K562 (cell line): ENCODE results near the gene ZCCHC3. TPM values are rescaled to one million over a fixed set of nuclear protein-coding genes. Genes with fewer than 3 reads are reported as not detected.

ENCODE experiments used
- CAMTA2 ChIP-seq: fragments of 250-450 bp; sonication (Bioruptor Pico); conservative IDR thresholded peaks from 2 replicates; pipeline ENCODE4 v1.5.1; 2022
- CREB1 ChIP-seq, 2 experiments: sonication (generic) in 1 of 2; formaldehyde crosslinking in 1 of 2; IDR thresholded peaks; 2 replicates each; pipeline versions ENCODE4 v1.6.1 to v1.8.0; 2012 to 2022; ENCODE audit warnings: inconsistent platforms in 1 of 2, mild to moderate bottlenecking in 1 of 2, missing genetic modification reagents in 1 of 2, moderate library complexity in 1 of 2
- FOXP1 ChIP-seq: sonication (generic); formaldehyde crosslinking; IDR thresholded peaks from 2 replicates; pipeline ENCODE4 v1.8.0; 2022; ENCODE audit warnings: mild to moderate bottlenecking, missing genetic modification reagents
- HNRNPH1 ChIP-seq: fragments of 200-400 bp; formaldehyde crosslinking; optimal IDR thresholded peaks from 2 replicates; pipeline ENCODE3; 2017; ENCODE audit warnings: low read depth, mild to moderate bottlenecking, low read length, moderate library complexity
- MCM7 ChIP-seq, 2 experiments: fragments of 450-650 bp; IDR thresholded peaks; 2 replicates each; pipeline ENCODE4 v1.6.1; 2016 to 2018
- MTA1 ChIP-seq: fragments of 450-650 bp; IDR thresholded peaks from 2 replicates; pipeline ENCODE4 v1.6.1; 2017; ENCODE audit warnings: borderline replicate concordance
- NCOA4 ChIP-seq: fragments of 450-650 bp; IDR thresholded peaks from 2 replicates; pipeline ENCODE4 v1.6.1; 2018; ENCODE audit warnings: mild to moderate bottlenecking; ENCODE audit not compliant: partially characterized antibody
- POLR2AphosphoS2 ChIP-seq: IDR thresholded peaks from 2 replicates; pipeline ENCODE4 v1.6.1; 2012; ENCODE audit warnings: low read length, improper control_type of control experiment
- POLR2G ChIP-seq: fragments of 200-400 bp; formaldehyde crosslinking; IDR thresholded peaks from 2 replicates; pipeline ENCODE4 v1.6.1; 2017; ENCODE audit warnings: low read depth, mild to moderate bottlenecking, antibody characterized with exemption, low read length, moderate library complexity
- PRMT5 ChIP-seq: sonication (generic); formaldehyde crosslinking; IDR thresholded peaks from 2 replicates; pipeline ENCODE4 v1.5.0; 2020; ENCODE audit warnings: missing genetic modification reagents
- SOX6 ChIP-seq: fragments of 450-650 bp; IDR thresholded peaks from 2 replicates; pipeline ENCODE4 v1.6.1; 2014; ENCODE audit warnings: mild to moderate bottlenecking
- ZEB2 ChIP-seq: fragments of 450-650 bp; IDR thresholded peaks from 2 replicates; pipeline ENCODE4 v1.6.1; 2016
- ZFX ChIP-seq: sonication (generic); formaldehyde crosslinking; IDR thresholded peaks from 2 replicates; pipeline ENCODE4 v1.8.0; 2022; ENCODE audit warnings: mild to moderate bottlenecking, missing genetic modification reagents, moderate library complexity
- ZNF655 ChIP-seq: fragments of 250-450 bp; sonication (Bioruptor Pico); IDR thresholded peaks from 2 replicates; pipeline ENCODE4 v1.5.0; 2021
- ZNF696 ChIP-seq: fragments of 250-450 bp; sonication (Bioruptor Pico); conservative IDR thresholded peaks from 2 replicates; pipeline ENCODE4 v1.4.0; 2020; ENCODE audit warnings: mild to moderate bottlenecking, moderate library complexity
- polyA plus RNA-seq, 8 experiments: library from polyadenylated mRNA; depleted of rRNA in 4 of 8; stranded (reverse) in 5 of 8; unstranded in 3 of 8; fragments of >200 nt; fragmentation: Nextera tagmentation in 2 of 8; fragmentation: Illumina TruSeq in 1 of 8; extraction: Ambion mirVana in 2 of 8; extraction: Trizol in 1 of 8; gene quantifications; 2 replicates each; pipeline versions ENCODE4 v1.2.1 to v1.2.3, GENCODE V29; 2011 to 2014; ENCODE audit warnings: inconsistent platforms in 1 of 8, missing spikeins in 1 of 8
- total RNA-seq, 7 experiments: library from RNA; depleted of rRNA in 6 of 7; stranded (reverse); fragments of >200 nt in 6 of 7; fragmentation: Illumina TruSeq in 2 of 7; extraction: Trizol in 2 of 7; gene quantifications; 2 replicates each; pipeline versions ENCODE4 v1.2.1 to v1.2.3, GENCODE V29; 2011 to 2021; ENCODE audit warnings: low replicate concordance in 1 of 7
- TF ChIP-seq, protein P1 (sequence below): sonication (generic); formaldehyde crosslinking; IDR thresholded peaks from 2 replicates; pipeline ENCODE4 v1.8.1; 2023; ENCODE audit warnings: mild to moderate bottlenecking, missing genetic modification reagents
- TF ChIP-seq, protein P2 (sequence below): fragments of 450-650 bp; IDR thresholded peaks from 2 replicates; pipeline ENCODE4 v1.6.1; 2016; ENCODE audit warnings: missing biosample characterization, missing genetic modification characterization

Gene ZCCHC3
- total and polyA plus RNA-seq, 9 of the 15 experiments (the other 6 are each of a cell fraction or from before 2014, with no cell fraction given) = 2.8 to 23.3 (median 16.5) TPM

- TF ChIP-seq ZFX = peak; percentile 97
- TF ChIP-seq HNRNPH1 = no peak
- TF ChIP-seq MCM7 (IDR thresholded peaks at IDR 0.05) = no peak
- peak; percentile 3; the same call in 1 of the 2 replicates for TF ChIP-seq FOXP1 (CRISPR knock-in tag)
- TF ChIP-seq ZNF655 (CRISPR knock-in tag) = no peak
- TF ChIP-seq, protein P1, sequence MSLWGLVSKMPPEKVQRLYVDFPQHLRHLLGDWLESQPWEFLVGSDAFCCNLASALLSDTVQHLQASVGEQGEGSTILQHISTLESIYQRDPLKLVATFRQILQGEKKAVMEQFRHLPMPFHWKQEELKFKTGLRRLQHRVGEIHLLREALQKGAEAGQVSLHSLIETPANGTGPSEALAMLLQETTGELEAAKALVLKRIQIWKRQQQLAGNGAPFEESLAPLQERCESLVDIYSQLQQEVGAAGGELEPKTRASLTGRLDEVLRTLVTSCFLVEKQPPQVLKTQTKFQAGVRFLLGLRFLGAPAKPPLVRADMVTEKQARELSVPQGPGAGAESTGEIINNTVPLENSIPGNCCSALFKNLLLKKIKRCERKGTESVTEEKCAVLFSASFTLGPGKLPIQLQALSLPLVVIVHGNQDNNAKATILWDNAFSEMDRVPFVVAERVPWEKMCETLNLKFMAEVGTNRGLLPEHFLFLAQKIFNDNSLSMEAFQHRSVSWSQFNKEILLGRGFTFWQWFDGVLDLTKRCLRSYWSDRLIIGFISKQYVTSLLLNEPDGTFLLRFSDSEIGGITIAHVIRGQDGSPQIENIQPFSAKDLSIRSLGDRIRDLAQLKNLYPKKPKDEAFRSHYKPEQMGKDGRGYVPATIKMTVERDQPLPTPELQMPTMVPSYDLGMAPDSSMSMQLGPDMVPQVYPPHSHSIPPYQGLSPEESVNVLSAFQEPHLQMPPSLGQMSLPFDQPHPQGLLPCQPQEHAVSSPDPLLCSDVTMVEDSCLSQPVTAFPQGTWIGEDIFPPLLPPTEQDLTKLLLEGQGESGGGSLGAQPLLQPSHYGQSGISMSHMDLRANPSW = no peak
- TF ChIP-seq NCOA4 = no peak
- TF ChIP-seq POLR2AphosphoS2 = peak; percentile 51; the same call in 1 of the 2 replicates
- peak; percentile 87 for TF ChIP-seq POLR2G
- peak; percentile 72; the same call in 1 of the 2 replicates for TF ChIP-seq MTA1
- TF ChIP-seq ZNF696 (CRISPR knock-in tag) = no peak
- peak; percentile 81; the same call in 1 of the 2 replicates for TF ChIP-seq ZEB2
- TF ChIP-seq SOX6 = peak; percentile 26; the same call in 1 of the 2 replicates
- TF ChIP-seq CREB1 (IDR thresholded peaks at IDR 0.05) = peak; percentile 71
- TF ChIP-seq CREB1 (CRISPR knock-in tag; IDR thresholded peaks at IDR 0.05) = peak; percentile 78
- TF ChIP-seq CAMTA2 (CRISPR knock-in tag) = no peak
- no peak for TF ChIP-seq PRMT5 (CRISPR knock-in tag)
- TF ChIP-seq, protein P2, sequence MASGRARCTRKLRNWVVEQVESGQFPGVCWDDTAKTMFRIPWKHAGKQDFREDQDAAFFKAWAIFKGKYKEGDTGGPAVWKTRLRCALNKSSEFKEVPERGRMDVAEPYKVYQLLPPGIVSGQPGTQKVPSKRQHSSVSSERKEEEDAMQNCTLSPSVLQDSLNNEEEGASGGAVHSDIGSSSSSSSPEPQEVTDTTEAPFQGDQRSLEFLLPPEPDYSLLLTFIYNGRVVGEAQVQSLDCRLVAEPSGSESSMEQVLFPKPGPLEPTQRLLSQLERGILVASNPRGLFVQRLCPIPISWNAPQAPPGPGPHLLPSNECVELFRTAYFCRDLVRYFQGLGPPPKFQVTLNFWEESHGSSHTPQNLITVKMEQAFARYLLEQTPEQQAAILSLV = no peak
Observed at GRCh38 chr20:347640-348484, 50.5 kb downstream of the ZCCHC3 start (continued).
